PFSK-1 (cell line): ENCODE data around the gene MED27.

ENCODE experiments used
- POLR2AphosphoS5 ChIP-seq: IDR thresholded peaks from 2 replicates; pipeline ENCODE4 v1.6.1; 2012; ENCODE audit warnings: low read depth, mild to moderate bottlenecking, control low read depth, low read length, moderate library complexity
- TAF1 ChIP-seq: IDR thresholded peaks from 2 replicates; pipeline ENCODE4 v1.6.1; 2012; ENCODE audit warnings: low read length, control low read depth, borderline replicate concordance; ENCODE audit not compliant: insufficient read depth
- TF ChIP-seq, protein P1 (sequence below), 2 experiments: IDR thresholded peaks; 2 replicates each; pipeline versions ENCODE4 v1.6.1 to v1.8.0; 2011 to 2012; ENCODE audit warnings: low read depth in 2 of 2, low read length in 2 of 2, control low read depth in 1 of 2, inconsistent platforms in 1 of 2, mild to moderate bottlenecking in 1 of 2, moderate library complexity in 1 of 2; ENCODE audit not compliant: insufficient read depth in 1 of 2

DNA sequence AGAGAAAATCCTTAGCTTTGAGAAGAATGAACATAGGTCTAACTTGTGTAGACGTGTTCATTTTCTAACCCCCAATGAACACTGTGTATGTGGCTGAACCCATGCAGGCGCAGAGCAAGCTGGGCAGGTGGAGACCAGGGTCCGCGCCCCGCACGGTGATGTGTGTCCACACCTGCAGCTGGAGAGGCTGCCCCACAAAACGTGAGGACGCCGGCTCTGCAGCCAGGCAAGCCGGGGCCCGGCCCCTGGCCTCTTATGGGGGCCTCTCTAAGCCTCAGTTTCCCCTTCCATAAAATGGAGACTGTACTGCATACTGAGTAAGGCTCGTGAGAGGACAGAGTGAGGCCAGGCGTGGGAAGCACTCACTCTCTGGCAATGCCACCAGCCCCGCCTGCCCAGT is 215.1 kb downstream of the MED27 start:
- no peak for TF ChIP-seq POLR2AphosphoS5
- TF ChIP-seq, protein P1, sequence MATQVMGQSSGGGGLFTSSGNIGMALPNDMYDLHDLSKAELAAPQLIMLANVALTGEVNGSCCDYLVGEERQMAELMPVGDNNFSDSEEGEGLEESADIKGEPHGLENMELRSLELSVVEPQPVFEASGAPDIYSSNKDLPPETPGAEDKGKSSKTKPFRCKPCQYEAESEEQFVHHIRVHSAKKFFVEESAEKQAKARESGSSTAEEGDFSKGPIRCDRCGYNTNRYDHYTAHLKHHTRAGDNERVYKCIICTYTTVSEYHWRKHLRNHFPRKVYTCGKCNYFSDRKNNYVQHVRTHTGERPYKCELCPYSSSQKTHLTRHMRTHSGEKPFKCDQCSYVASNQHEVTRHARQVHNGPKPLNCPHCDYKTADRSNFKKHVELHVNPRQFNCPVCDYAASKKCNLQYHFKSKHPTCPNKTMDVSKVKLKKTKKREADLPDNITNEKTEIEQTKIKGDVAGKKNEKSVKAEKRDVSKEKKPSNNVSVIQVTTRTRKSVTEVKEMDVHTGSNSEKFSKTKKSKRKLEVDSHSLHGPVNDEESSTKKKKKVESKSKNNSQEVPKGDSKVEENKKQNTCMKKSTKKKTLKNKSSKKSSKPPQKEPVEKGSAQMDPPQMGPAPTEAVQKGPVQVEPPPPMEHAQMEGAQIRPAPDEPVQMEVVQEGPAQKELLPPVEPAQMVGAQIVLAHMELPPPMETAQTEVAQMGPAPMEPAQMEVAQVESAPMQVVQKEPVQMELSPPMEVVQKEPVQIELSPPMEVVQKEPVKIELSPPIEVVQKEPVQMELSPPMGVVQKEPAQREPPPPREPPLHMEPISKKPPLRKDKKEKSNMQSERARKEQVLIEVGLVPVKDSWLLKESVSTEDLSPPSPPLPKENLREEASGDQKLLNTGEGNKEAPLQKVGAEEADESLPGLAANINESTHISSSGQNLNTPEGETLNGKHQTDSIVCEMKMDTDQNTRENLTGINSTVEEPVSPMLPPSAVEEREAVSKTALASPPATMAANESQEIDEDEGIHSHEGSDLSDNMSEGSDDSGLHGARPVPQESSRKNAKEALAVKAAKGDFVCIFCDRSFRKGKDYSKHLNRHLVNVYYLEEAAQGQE (IDR thresholded peaks at IDR 0.05; ENCODE audit: insufficient read depth in 1 of 2, low read depth in 2 of 2, low read length in 2 of 2): no peak
- TF ChIP-seq TAF1: no peak
